ENCODE measurements around the gene ZCWPW1. TPM values are rescaled to one million over a fixed set of nuclear protein-coding genes. Genes with fewer than 3 reads are reported as not detected.
"Not testable (repeated sequence)": the region's sequence is repeated elsewhere in the genome, so short reads cannot be mapped to it uniquely, and the experiment has no call there.

ZCWPW1 gene
- total and polyA plus RNA-seq, 7 donors, result 1.2 to 9.4 (median 5.4) TPM

GRCh38 chr7:100356416-100357068, 72.0 kb downstream of the ZCWPW1 start:
- Histone ChIP-seq H3K9me3 (no peaks in the 10 kb centered on the region), H3K4me3 (no peak overlapping the region), H3K36me3 (peaks cover 58 to 99% (median 79%) of the 10 kb centered on the region in 4 donors), H3K27ac (no peak overlapping the region), H3K4me1 (no peaks in the 10 kb centered on the region), H3K27me3 (no peaks in the 10 kb centered on the region)
- intact Hi-C loops (cut with DNase I), result no loop called here
- no peak for DNase-seq
- TF ChIP-seq EP300 (IDR thresholded peaks at IDR 0.05), result no peak
- no peak for TF ChIP-seq POLR2A (IDR thresholded peaks at IDR 0.05)
- TF ChIP-seq POLR2AphosphoS5 (IDR thresholded peaks at IDR 0.05), result no peak
- no peak for TF ChIP-seq CTCF (IDR thresholded peaks at IDR 0.05)
- 92 to 94% methylated on average over 8 of the region's 8 CpGs for WGBS, 2 donors

GRCh38 chr7:100353685-100354330, 74.7 kb downstream of the ZCWPW1 start:
- no peak overlapping the region for H3K27ac ChIP-seq
- intact Hi-C loops (cut with DNase I), result no loop called here
- H3K27me3 ChIP-seq, result no peaks in the 10 kb centered on the region
- no peaks in the 10 kb centered on the region for H3K9me3 ChIP-seq
- TF ChIP-seq POLR2AphosphoS5 (IDR thresholded peaks at IDR 0.05), result no peak
- no peak for TF ChIP-seq POLR2A (IDR thresholded peaks at IDR 0.05)
- TF ChIP-seq EP300 (IDR thresholded peaks at IDR 0.05), result no peak
- TF ChIP-seq CTCF (IDR thresholded peaks at IDR 0.05), result no peak
- peak; percentile 57 for DNase-seq
- no peak overlapping the region for H3K4me3 ChIP-seq
- no peaks in the 10 kb centered on the region for H3K4me1 ChIP-seq
- 79 to 83% methylated on average over 6 of the region's 6 CpGs for WGBS, 2 donors
- H3K36me3 ChIP-seq, result peaks cover 38 to 97% (median 77%) of the 10 kb centered on the region in 4 donors

- 92 to 93% methylated on average over 16 of the region's 16 CpGs for WGBS, 2 donors
Observed at GRCh38 chr7:100352984-100353684, 75.4 kb downstream of the ZCWPW1 start.

GRCh38 chr7:100352230-100352781, 76.2 kb downstream of the ZCWPW1 start:
- intact Hi-C loops (cut with DNase I); H3K9me3 ChIP-seq; H3K4me3 ChIP-seq; H3K27ac ChIP-seq; H3K4me1 ChIP-seq; H3K27me3 ChIP-seq: not testable (repeated sequence)
- DNase-seq, result peak; percentile 55
- WGBS, 2 donors, result 80 to 89% methylated on average over 18 of the region's 18 CpGs
- H3K36me3 ChIP-seq, result peaks cover 27 to 97% (median 74%) of the 10 kb centered on the region in 4 donors

More at GRCh38 chr7:100352984-100353684, 75.4 kb downstream of the ZCWPW1 start:
- Histone ChIP-seq H3K9me3 (no peaks in the 10 kb centered on the region), H3K36me3 (peaks cover 31 to 97% (median 73%) of the 10 kb centered on the region in 4 donors), H3K27me3 (no peaks in the 10 kb centered on the region), H3K4me3 (no peak overlapping the region), H3K27ac (no peak overlapping the region), H3K4me1 (no peaks in the 10 kb centered on the region)
- intact Hi-C loops (cut with DNase I), result no loop called here
- no peak for TF ChIP-seq CTCF (IDR thresholded peaks at IDR 0.05)
- no peak for TF ChIP-seq POLR2AphosphoS5 (IDR thresholded peaks at IDR 0.05)
- TF ChIP-seq EP300 (IDR thresholded peaks at IDR 0.05), result no peak
- TF ChIP-seq POLR2A (IDR thresholded peaks at IDR 0.05), result no peak
- peak; percentile 56 for DNase-seq

- Histone ChIP-seq H3K36me3 (peaks cover 21 to 97% (median 74%) of the 10 kb centered on the region in 4 donors), H3K9me3 (no peaks in the 10 kb centered on the region), H3K27ac (no peak overlapping the region), H3K27me3 (no peaks in the 10 kb centered on the region), H3K4me3 (no peak overlapping the region), H3K4me1 (no peaks in the 10 kb centered on the region)
- WGBS, 2 donors, result 80 to 89% methylated on average over 6 of the region's 6 CpGs
- no peak for TF ChIP-seq POLR2A (IDR thresholded peaks at IDR 0.05)
- no peak for TF ChIP-seq EP300 (IDR thresholded peaks at IDR 0.05)
- no peak for TF ChIP-seq CTCF (IDR thresholded peaks at IDR 0.05)
- no peak for TF ChIP-seq POLR2AphosphoS5 (IDR thresholded peaks at IDR 0.05)
- DNase-seq, result peak; percentile 43
- intact Hi-C loops (cut with DNase I), result no loop called here
Observed at GRCh38 chr7:100351657-100352058, 76.8 kb downstream of the ZCWPW1 start.
